HG02981 (cell line): ENCODE results near the gene TGM4.

ENCODE experiments used
- ATAC-seq: cut with Tn5 transposase; IDR thresholded peaks from one replicate; pipeline ENCODE4 v1.9.1; 2021; ENCODE audit warnings: mild to moderate bottlenecking, moderate library complexity; ENCODE audit not compliant: unreplicated experiment

The TGM4 gene

DNA sequence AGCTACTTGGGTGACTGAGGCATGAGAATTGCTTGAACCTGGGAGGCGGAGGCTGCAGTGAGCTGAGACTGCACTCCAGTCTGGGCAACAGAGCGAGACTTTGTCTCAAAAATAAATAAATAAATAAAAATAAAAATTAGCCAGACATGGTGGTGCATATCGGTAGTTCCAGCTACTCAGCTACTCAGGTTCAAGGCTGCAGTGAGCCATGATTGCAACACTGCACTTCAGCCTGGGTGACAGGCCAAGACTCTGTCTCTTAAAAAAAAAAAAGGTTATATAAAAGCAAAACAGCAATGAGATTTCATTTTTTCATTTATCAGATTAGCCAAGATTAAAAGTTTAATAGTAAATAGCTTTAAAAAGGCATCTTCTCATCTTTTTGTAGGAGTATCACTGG lies 2.9 kb downstream of the TGM4 start:
- ATAC-seq, result no peak

DNA sequence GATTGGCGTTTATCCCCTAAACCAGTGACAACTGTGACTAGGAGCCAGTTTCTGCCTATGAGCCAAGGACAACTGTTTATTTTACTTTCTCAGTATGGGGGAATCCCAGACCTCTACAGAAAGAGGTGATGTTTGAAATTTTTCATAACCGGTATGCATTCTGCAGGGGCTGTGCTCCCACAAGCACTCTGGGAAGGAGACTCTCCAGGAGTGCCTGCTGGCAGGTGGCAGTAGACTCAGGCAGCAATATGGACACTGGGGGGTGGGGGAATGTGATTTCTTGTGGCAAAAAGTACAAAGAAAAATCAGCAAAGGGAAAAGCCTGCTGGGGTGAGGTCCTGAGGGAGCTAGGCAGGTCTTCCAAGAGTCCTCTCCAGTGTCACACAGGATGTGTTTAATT lies 5.9 kb downstream of the TGM4 start:
- ATAC-seq, result no peak

DNA sequence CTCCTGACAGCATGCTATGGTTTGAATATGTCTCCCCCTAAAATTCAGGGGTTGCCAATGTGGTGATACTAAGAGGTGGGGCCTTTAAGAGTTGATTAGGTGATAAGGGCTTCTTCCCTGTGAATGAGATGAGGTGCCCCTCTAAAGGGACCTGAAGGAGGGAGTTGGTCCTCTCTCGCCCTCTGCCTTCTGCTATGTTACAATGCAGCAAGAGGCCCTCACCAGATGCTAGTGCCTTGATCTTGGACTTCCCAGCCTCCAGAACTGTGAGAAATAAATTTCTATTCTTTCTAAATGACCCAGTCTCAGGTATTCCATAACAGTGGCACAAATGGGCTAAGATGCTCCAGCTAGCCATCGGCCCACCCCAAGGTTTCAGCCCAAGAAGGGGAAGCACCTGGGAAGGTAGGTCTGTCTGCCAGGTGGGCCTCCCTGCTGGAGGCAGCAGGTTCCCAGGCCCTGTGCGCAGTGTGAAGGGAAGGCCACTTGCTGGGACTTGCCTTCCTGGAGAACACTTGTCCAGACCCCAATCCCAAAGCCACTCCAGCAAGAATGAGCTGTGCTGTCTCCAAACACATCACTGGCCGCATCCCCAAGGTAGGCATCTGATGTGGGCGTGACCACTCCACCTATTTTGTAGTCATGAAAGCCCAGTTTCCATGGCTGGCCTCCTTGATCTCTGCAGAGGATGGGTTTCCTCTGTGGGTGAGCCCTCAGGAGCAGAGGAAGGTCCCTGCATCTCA lies 9.0 kb downstream of the TGM4 start:
- ATAC-seq, result no peak

DNA sequence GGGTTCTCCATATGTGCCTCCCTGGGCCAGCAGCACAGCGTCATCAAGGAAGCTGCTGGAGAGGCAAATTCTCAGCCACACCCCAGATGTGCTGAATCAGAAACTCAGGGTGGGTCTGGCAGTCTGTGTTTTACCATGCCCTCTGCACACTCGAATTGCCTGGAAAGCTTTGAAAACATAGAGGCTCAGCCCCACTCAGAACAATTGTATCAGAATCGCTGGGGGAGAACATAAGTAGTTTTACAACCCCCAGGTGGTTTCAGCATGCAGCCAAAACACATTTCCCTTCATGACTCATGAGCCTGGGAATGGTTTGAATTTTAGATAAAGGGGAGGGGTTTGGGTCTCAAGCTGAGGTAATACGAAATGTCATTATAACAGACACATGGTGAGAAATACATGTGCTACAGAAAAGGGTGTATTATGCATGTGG lies 9.6 kb downstream of the TGM4 start:
- no peak for ATAC-seq

DNA sequence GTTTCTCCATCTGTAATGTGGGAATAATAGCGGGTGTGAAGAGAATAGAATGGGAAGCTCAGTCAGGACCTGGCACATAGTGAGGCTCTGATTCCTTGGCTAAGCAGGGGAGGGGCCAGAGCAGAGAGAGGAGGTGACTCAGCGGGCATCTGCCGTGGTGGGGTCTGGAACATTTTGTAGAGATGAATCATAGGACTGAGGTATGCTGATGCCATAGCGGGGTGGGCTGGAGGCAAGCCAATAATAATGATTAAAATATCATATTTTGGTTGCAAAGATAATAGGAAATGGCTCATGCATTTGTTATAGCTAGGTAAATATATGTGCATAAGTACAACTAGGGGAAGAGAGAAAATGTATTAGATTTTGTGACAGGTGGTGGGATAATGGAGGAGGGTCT lies 11.2 kb downstream of the TGM4 start:
- ATAC-seq, result no peak

DNA sequence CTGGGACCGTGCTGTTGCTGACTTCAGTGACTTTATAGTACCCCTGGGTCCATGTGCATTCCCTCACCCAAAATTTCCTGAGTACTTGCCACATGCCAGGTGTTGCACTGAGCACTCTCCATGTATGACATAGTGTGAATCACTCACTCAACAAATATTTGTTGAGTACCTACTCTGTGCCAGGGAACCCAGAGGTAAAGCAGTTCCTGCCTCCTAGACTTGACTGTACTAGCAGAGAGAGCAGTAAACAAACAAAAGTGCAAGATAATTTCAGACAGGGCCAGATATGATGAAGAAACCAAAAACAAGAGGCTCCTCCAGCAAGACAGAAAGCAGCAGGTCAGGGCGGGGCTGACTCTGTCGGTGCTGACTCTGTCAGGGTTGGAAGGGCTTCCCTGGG lies 12.2 kb downstream of the TGM4 start:
- ATAC-seq, result no peak

DNA sequence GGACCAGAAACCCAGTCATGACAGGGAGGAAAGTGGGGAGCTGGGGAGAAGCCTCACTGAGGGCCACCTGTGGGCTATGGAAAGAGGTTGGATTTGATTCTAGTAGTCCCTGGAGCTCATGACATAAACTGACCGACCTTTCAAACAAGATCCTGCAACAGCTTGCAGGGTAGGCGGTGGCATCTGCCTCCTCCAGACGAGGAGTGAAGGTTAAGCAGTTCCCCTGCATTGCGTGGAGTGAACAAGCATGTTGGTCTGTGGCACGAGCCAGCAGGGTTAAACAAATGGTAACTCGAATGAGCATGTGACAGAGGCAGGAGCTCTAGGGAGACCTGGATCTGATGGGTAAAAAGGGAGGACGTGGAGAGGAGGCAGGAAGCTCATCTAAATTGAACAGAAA lies 12.7 kb downstream of the TGM4 start:
- ATAC-seq, result no peak

DNA sequence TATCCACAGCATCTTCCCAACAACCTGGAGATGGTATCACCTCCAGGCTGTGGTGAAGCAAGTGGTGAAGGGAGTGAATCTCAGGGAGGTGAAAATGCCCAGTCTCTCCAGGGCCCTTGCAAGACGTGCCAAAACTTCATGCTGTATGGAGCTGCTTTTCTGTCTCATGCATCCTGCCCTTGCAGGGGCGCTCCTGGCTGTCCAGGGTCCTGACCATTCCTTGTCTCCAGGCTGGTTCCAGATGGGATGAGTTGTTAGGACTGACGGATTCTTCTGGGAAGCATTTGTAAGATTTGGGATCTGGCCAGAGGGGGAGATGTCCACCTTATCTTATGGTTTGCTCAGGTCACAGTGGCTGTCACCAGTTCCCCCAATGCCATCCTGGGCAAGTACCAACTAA lies 15.8 kb downstream of the TGM4 start:
- no peak for ATAC-seq

DNA sequence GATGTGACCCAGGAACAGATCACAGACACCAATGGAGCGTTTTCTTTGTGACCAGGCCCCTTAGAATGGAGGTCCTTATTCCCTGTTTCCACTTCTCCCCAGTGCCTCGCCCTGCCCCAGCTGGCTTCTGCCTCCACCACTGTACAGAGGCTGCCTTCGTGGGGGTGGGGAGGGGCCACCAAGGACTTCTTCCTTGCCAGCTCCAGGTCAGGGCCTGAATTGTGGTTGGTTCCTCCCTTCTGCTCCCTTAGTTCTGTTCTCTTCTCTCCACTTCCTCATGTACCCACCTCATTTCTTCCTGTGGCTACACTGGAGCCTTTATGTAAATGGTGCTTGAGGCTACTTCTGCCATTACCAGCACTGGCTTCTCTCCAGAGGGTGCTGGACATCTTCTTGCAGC lies 16.4 kb downstream of the TGM4 start:
- ATAC-seq, result no peak

DNA sequence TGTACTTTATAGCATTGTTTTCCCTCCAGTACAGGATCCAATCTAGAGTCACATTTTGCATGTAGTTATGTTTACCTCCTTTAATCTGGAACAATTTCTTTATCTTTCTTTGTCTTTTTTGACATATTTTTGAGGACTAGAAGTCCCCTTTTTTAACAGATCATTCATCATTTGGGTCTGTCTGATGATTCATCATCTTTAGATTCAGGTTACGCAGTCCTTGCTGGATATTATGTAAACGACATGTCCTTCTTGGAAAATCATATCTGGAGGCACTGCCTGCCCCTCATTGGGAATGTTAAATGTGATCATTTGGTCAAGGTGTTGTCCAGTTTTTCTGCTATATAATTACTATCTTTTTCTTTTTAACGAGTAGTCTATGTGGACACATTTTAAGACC lies 18.3 kb downstream of the TGM4 start:
- no peak for ATAC-seq

DNA sequence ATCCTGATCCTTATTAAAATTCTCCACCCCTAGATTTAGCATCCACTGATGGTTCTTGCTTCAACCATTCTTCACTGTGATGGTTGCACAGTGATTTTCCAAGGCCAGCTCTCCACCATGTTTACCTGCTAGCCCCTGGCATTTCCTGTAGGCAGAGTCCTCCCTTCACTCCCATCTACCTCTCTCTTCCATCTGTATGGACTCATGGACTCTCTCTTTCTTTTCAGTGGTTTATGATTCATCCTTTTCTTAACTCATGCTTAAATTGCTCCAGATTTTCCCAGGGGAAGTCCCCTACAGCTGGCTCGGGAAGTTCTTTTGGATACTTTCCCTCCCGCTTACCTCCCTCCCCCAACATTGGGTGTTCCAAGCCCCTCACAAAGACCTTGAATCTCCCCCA lies 18.7 kb downstream of the TGM4 start:
- no peak for ATAC-seq

DNA sequence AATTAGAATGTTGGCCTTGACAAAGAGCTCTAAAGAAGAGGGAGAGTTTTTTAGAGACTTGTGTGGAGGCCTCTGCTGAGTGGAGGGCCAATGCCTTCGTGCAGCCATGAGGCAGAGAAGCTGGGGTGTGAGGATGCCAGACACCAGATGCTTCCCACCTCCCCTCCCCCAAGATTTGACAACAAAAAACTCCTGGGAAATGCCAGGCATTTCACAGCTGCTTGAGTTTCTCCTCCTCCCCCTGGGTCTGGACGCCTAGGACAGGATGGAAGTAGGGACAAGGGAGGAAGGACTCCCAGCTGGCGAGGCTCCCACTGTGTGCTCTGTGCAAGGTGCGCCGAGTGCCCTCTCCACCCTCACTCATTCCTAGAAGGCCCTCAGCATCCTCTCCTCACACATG lies 20.1 kb downstream of the TGM4 start:
- no peak for ATAC-seq

DNA sequence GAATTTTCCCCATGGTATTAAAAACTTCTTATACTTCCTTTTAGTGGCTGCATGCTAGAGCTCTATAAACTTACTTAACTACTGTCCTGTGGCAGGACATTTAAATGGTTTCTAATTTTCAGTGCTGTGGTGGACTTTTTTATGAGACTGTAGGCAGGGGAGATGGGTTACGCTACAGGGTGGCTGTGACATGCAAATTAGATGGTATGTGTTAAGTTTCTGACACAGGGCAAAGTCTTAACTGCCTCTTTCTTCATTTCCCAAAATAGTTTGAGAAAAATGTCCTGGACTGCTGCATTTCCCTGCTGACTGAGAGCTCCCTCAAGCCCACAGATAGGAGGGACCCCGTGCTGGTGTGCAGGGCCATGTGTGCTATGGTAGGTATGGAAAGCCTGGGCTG lies 22.0 kb downstream of the TGM4 start:
- ATAC-seq, result no peak

DNA sequence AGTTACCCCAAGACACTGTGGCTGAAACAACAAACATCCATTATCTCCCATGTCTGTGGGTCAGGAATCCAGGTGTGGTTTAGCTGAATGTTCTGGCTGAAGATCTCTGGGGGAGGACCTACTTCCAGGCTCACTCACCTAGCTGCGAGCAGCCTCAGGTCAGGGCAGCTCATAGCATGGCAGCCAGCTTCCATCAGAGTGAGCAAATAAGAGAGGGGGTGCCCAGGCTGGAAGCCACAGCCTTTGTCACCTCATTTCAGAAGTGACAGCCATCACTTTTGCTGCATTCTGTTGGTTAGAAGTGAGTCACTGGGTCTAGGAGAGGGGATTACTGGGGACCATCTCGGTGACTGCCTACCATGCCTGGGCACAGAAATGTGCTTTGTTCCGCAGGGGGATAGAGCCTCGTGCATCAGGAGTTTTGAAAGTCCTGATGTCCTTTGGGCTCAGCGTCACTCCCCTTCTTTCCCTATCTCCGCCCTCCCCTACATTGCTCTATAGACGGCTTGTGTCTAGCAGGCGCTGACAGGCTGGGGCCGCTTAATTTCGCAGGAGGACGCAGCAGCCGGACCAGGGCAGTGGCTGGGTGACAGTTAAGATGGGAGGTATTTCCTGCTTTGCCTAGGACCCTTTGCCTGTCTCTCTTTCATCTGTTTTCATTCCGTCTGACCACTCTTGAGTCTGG lies 25.4 kb downstream of the TGM4 start:
- no peak for ATAC-seq

DNA sequence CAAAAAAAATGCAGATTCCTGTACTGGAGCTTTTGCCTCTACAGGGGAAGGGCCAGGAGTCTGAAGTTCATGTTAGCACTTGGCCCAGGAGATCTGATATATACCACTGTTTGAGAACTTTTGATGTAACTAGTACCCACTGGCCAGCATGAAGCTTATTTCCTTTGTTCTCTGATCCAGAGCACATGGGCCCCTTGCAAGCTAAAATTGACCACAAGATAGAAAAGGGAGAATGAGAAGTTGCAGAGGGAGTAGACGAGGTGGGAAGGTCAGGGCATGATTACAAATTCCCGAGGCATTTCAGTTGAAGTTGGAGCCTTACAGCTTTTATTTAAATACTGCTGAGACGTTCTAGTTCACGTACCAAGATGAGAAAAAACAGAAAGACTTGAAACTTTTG lies 28.2 kb downstream of the TGM4 start:
- no peak for ATAC-seq

DNA sequence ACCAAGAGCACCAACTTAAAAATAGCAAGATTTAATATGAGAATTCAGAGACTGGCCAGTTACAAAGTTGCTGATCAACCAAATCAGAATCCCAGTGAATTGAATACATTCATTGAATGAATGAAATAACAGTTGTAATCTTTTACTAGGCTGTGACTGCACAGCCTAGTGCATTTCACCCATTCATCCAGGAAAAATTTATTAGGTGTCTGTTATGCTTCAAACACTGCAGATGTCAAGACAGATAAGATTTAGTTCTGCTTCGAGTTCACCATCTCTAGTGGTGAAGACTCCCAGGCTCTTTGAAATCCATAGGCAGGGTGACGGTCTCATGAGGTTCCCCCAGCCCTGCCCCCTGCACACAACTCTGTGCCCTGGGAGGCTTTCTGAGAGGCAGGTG lies 28.9 kb downstream of the TGM4 start:
- ATAC-seq, result no peak

DNA sequence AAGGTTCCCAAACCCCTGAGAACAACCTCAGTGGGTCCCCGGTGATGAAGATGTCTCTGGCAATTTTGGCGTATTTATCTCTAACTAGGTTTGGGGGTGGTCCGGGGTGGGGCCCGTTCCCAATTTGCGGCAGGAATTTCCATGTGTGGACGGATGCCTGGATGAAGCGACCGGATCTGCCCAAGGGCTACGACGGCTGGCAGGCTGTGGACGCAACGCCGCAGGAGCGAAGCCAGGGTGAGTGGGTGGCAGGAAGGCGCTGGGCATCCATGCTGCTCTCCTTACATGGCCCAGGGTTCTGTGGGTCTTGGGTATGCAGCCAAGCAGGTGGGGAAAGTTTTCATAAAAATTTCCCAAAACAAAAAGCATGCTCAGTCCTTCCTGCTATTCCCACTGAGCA lies 29.3 kb downstream of the TGM4 start:
- ATAC-seq, result no peak

DNA sequence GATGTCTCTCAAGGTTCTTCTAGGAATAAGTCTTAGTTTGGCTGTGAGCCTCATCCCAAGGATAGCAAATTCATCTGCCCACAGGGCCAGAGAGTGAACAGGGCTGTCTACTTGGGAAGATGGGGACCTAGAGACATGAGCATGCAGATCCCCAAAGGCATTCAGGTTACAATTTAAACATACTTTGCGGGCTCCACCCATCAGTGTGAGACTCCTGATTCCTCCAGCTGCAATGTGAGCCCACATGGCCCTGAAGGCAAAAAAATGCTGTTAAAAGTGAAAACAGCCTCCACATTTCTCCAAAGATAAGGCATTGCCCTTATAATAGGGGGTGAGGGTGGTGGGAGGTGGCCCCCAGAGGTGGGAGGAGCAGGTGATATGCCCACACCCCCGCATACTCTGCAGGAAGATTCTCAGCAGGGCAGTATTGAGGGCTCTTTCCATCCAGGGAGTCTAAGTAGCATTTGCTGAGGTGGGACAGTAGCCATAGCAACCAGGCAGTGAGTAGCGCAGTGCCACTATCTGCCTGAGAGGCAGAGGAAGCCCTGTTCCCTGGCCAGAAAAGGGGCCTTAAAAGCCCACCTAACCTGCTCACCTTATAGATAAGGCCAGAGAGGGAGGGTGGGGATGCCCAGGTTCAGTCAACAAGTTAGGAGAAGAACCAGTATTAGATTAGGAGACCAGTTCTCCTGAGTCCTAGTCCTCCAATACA lies 31.2 kb downstream of the TGM4 start:
- no peak for ATAC-seq

DNA sequence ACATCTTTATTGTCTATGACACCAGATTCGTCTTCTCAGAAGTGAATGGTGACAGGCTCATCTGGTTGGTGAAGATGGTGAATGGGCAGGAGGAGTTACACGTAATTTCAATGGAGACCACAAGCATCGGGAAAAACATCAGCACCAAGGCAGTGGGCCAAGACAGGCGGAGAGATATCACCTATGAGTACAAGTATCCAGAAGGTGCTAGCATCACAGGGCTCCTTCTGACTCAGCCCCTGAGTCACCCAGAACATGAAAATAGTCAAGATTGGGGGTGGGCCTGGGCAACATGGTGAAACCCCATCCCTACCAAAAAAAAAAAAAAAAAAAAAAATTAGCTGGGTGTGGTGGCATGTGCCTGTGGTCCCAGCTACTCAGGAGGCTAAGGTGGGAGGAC lies 32.6 kb downstream of the TGM4 start:
- no peak for ATAC-seq

DNA sequence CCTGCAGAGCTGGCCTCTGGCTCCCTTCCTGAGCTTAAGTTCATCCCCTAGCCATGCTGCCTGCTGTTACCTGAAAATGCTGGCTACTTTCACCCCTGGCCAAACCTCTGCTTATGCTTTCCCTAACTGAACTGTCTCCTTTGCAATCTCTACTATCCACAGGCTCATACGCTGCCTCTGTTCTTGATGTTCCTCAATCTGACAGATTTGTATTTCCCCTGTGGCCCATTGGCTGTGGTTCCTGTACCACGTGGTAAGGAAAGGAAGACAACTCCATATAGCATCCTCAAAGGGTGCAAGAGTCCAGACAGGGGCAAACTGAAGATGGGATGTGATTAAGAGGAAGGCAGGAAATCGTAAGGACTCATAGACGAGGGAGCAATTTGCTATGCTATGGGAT lies 33.2 kb downstream of the TGM4 start:
- ATAC-seq, result no peak

DNA sequence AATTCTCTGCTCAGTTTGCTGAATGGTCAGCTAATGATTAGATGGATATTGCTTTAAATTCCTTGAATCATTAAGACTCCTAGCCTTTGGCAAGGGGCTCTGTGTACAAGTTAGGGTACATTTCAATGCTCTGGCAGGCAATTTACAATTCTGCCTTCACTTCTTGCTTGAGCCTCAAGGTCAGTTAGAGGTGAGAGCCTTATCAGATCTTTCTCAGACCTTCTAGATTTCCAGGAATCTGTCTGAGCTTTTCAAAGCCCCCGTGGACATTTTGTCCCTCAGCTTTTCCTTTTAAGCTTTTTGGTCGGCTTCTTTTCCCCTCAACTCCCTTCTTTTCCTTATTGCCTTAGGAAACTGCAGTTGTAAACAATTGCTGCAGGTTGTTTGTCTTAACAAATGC lies 34.7 kb downstream of the TGM4 start:
- ATAC-seq, result no peak

DNA sequence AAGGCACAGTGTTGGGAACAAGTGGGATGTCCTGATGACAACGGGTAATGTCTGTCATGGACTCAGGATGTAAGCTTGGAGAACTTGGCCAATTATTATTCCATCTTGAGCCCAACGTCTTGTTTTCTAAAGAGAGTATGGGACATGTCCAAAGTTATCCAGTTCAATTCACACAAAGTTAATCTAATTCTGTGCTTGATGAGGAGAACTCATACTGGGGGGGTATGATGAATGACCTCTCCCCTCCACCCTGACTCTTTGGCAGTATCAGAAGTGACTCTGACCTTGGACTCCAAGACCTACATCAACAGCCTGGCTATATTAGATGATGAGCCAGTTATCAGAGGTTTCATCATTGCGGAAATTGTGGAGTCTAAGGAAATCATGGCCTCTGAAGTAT lies 36.3 kb downstream of the TGM4 start:
- ATAC-seq, result no peak
